ENCODE data around the gene TUBGCP6. TPM values are rescaled to one million over a fixed set of nuclear protein-coding genes. Genes with fewer than 3 reads are reported as not detected.
A peak's percentile ranks its signal among the peaks of the same experiment; 100 is the strongest.

Gene TUBGCP6
- total RNA-seq, 1 experiment from 2014 or later = 6.7 TPM

GRCh38 chr22:50262973-50263617 lies 18.3 kb upstream of the TUBGCP6 start:
- DNase-seq (ENCODE audit: low read depth) = no peak

GRCh38 chr22:50262460-50262911 lies 17.7 kb upstream of the TUBGCP6 start:
- DNase-seq (ENCODE audit: low read depth) = no peak

- no peak for DNase-seq (ENCODE audit: low read depth)
Observed at GRCh38 chr22:50261615-50262459, 17.0 kb upstream of the TUBGCP6 start, which contains the start of gene MAPK12. MAPK12 (minus strand) TSS chr22:50261683; CDS start chr22:50261509, 174 bp downstream.

DNA sequence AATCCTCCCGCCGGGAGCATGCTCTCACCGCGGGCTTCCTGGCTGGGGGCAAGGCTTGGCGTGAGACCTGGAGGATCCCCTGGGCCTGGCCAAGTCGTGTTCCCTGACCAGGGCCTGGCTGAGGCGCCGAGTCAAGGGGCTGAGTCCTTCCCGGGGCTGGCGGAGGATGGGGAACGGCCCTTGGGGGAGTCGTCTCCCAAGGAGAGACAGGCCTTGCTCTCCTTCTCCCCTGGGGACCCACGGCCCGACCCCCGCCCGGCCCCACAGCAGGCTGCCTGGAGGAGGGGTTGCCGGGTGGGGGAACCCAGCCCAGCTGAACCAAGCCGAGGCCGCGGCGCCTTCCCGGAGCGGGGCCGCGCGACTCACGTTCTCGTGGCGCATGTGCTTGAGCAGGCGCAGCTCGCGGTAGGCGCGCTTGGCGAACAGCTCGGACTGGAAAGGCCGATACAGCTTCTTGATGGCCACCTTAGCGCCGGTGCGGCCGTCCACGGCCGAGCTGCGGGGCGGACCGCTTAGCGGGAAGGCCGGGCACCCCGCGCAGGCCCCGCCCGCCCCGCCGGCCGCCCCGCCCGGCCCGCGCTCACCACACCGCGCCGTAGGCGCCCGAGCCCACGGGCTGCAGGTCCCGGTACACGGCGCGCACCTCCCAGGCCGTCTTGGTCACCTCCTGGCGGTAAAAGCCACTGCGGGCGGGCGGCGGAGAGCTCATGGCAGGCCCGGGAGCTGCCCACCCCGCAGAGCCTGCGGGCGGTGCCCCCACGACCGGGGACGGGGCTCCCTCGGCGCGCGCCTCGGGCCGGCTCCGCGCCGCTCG lies 16.2 kb upstream of the TUBGCP6 start:
- peak; percentile 46 for DNase-seq (ENCODE audit: low read depth)

- no peak for DNase-seq (ENCODE audit: low read depth)
Observed at GRCh38 chr22:50260434-50260800, 15.6 kb upstream of the TUBGCP6 start.

- no peak for DNase-seq (ENCODE audit: low read depth)
Observed at GRCh38 chr22:50259302-50259701, 14.5 kb upstream of the TUBGCP6 start.

- no peak for DNase-seq (ENCODE audit: low read depth)
Observed at GRCh38 chr22:50258361-50259292, 13.8 kb upstream of the TUBGCP6 start.

DNA sequence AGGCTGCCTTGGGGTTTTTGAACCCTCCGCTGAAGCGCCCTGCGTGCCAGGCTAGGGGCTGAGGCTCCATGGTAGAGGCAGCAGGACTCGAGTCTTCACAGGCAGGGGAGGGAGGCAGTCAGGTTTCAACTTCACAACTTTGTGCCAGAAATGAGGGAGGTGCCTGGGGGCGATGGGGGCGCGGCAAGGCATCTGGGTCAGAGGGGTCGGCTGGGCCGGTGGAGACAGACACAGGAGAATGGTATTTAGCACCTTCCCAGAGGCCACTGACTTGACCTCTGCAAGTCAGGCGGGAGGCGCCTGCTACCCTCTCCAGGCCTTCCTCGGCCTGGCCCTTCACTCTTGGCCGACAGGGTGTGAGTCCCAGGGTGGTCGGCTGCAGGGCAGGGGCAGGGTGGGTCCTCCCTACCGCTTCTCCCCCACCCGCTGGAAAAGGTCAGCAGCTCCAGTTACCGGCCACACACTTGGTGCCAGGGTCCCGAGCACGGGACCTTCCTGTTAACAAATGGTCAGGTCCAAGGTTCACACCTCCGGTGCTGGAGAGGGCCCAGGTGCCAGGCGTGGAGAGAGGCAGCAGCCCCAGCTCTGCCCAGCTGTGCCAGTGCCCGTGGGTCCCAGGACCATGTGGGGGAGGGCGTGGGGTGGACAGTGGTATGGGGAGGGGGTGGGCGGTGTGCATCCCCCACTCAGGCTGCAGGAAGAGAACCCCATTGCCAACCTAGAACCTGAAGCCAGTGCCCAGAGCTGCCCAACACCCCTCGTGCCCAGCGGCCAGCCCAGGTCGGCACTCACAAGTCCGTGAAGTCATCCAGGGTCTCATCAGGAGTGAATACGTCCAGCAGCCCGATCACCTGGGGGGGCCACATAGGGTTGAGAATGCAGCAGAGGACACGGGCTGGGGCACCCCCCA lies 12.9 kb upstream of the TUBGCP6 start:
- DNase-seq (ENCODE audit: low read depth) = no peak

DNA sequence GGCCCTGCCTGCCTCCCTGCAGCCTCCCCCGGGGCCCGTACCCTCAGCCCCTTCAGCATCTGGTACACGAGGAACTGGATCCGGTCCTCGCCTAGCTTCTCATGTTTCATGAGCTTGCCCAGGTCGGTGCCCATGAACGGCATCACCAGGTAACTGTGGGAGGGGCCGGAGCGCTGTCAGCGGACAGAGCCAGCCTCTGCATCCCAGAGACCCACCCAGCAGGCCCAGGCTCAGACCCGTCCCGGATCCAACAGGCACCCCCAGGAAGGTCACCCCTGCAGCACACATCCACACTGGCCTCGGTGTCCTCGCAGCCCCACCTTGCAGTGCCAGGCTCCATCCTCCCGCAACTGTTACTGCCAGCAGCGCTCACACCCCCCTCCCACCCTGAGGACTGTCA lies 12.2 kb upstream of the TUBGCP6 start:
- no peak for DNase-seq (ENCODE audit: low read depth)

DNA sequence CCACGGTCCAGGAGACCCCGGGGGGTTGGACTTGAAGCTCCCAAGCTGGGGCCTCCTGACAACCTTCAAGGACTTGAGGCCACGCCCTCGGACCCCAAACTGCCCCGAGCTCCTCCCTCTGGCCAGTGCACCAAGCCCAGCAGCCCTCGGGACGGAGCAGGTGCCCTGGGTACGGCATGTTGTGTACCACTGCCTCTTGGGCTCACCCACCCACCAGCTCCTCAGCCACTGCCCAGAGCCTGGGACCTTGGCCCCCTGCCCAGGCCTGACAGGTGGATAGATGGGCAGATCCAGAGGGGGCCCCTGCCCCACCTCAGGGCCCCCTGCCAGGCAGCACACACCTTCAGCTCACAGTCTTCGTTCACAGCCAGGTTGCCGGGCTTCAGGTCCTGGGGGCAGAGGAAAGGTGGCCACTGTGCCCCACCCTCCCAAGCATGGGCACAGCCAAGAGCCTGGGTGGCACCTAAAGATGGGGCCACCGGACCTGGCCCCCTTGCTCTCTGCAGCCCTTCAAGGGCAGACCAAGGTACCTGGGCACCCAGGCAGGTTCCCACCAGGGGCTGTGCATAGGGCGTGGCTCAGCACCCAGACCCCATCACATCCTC lies 11.5 kb upstream of the TUBGCP6 start:
- DNase-seq (ENCODE audit: low read depth) = no peak

DNA sequence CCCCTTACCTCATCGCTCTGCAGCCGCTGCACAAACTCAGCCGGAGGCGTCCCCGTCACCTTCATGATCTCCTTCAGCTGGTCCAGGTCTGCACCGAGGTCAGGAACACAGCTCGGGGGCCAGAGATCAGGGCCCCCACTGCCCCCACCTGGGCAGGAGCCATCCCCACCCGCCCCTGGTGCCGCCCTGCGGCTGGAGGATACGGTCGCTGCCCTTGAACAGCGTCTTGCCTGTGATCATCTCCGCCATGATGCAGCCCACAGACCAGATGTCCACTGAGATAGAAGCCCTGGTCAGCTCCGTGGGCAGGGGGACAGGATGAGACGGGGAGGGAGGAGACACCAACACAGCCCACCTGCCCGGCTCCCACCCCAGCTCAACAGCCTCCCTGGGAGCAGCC lies 10.8 kb upstream of the TUBGCP6 start:
- no peak for DNase-seq (ENCODE audit: low read depth)

DNA sequence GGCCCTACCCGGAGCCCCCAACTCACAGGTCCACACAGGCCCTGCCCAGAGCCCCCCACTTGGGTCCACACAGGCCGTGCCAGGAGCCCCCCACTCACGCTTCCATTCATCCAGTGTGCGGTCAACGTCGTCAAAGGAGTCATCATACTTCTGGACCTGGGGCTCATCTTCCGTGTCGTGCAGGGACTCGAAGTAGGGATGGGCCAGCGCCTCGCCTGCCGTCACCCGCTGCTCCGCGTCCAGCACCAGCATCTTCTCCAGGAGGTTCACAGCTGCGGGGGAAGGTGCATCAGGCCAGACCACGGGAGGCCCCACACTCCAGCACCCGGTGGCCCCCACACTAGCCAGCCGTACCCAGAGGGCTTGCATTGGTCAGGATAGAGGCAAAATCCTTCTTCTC lies 10.3 kb upstream of the TUBGCP6 start:
- DNase-seq (ENCODE audit: low read depth) = no peak

DNA sequence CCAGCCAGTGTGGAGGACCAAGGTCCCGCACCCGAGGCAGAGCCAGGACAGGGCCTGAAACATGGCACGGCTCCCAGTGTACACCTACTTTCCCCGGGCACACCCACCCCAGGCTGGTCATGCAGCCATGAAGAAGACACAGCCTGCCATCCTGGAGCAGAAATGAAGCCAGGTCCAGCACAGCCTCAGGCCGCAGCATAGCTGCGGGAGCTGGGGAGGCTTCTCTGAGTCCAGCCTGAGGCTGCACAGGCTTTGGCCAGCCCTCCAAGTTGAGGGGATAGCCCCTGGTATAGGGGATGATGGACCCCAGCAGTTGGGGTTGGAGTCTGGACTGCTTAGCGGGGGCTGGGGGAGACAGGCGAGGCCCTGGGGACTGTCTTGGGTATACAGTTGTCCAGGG lies 9.1 kb upstream of the TUBGCP6 start:
- no peak for DNase-seq (ENCODE audit: low read depth)

- DNase-seq (ENCODE audit: low read depth) = no peak
Observed at GRCh38 chr22:50253046-50253915, 8.5 kb upstream of the TUBGCP6 start.

DNA sequence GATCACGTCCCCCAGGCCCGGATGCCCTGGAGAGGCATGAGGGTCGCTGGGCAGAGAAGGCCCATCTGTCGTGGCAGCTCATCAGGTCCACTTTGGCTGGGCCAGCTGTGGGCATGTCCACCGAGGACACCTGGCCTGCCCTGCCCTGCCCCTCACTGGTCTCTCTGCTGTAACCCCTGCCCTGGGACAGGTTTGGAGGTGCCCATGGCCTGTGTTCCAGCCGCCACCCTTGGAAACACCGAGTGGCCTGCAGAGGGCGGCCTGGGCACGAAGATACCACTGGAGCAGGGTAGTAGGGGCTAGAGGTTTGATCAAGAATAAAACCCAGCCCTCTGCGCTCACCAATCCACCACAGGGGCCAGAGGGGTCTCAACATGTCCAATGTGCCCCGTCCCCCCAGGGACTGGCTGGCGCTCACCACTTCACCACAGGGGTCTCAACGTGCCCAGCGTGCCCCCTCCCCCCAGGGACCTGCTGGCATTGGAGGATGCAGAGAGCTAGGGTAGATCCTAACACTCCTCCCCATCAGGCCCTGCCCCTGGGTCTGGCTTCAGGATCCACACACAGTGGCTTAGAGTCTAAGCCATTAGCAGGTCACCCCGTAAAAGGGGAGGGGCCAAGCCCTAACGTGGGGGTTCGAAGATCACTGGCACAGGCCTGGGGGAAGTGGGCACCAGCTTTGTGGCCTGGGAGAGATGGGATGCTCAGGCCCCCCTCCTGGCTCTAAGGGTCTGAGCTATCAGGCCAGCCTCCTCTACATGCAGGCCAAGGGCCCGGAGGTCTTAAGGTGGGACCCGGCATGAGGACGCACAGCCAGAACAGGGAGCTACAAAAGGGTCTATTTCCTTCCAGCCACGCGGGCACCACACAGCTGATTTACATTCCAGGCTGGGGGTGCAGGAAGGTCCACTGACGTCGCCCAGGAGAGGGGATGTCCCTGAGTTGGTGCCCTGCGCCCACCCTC lies 7.5 kb upstream of the TUBGCP6 start:
- DNase-seq (ENCODE audit: low read depth) = peak; percentile 60

- no peak for DNase-seq (ENCODE audit: low read depth)
Observed at GRCh38 chr22:50251477-50252081, 6.8 kb upstream of the TUBGCP6 start.

All from RPMI7951 (cell line).